ENCODE measurements around the gene CTNND2. TPM values are rescaled to one million over a fixed set of nuclear protein-coding genes. Genes with fewer than 3 reads are reported as not detected.

Gene CTNND2
- total RNA-seq, 1 donor from 2014 or later = 6.9 TPM

DNA sequence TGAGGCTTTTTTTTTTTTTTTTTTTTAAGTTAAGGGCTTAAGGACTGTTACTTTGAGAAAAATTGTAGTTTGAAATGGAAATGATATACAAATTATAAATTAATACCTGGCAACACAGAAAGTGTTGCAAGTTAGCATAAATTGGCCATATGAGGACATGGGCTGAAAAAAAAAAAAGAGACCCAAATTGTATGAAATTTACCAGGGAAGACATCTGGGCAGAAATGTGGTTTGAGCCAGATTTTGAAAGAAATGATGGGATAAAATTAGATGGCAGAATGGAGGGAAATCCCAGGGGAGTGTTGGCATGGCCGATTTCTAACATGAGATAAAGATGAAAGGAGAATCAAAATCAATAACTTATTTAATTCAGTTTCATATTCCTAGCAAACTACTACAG lies 472.1 kb downstream of the CTNND2 start:
- TF ChIP-seq, protein P1, sequence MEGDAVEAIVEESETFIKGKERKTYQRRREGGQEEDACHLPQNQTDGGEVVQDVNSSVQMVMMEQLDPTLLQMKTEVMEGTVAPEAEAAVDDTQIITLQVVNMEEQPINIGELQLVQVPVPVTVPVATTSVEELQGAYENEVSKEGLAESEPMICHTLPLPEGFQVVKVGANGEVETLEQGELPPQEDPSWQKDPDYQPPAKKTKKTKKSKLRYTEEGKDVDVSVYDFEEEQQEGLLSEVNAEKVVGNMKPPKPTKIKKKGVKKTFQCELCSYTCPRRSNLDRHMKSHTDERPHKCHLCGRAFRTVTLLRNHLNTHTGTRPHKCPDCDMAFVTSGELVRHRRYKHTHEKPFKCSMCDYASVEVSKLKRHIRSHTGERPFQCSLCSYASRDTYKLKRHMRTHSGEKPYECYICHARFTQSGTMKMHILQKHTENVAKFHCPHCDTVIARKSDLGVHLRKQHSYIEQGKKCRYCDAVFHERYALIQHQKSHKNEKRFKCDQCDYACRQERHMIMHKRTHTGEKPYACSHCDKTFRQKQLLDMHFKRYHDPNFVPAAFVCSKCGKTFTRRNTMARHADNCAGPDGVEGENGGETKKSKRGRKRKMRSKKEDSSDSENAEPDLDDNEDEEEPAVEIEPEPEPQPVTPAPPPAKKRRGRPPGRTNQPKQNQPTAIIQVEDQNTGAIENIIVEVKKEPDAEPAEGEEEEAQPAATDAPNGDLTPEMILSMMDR (IDR thresholded peaks at IDR 0.05) = no peak
- intact Hi-C loops (cut with DNase I) = no loop called here

DNA sequence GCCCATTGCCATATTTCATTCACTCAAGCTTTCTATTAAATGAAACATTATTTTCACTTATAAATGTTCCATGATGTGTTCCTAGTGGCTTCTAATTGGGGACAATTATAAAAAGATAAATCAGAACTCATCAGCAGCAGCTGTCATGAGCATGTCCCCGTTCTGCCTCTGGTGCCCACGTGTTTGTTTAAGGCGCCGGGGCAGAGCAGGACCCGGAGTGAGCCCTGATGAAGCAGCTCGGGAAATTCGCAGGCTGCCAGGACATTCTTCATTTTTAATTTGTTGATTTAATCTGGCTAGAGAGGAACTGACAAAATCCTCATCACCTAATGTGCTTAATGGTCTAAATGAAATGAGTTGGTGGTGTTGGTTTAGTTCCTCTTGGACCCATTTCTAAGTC lies 475.0 kb downstream of the CTNND2 start:
- intact Hi-C loops (cut with DNase I) = no loop called here
- H3K9me3 ChIP-seq = no peaks in the 10 kb centered on the region
- no peaks in the 10 kb centered on the region for H3K27me3 ChIP-seq
- no peak for ATAC-seq
- H3K4me3 ChIP-seq = no peak overlapping the region
- H3K4me1 ChIP-seq = no peaks in the 10 kb centered on the region
- H3K27ac ChIP-seq = no peak overlapping the region
- no peaks in the 10 kb centered on the region for H3K36me3 ChIP-seq
- TF ChIP-seq, protein P1 (IDR thresholded peaks at IDR 0.05) = no peak
- DNase-seq = no peak

More for the DNA sequence above, 472.1 kb downstream of the CTNND2 start:
- Histone ChIP-seq H3K4me1 (no peaks in the 10 kb centered on the region), H3K27me3 (no peaks in the 10 kb centered on the region), H3K36me3 (no peaks in the 10 kb centered on the region), H3K27ac (no peak overlapping the region), H3K9me3 (no peaks in the 10 kb centered on the region), H3K4me3 (no peak overlapping the region)
- no peak for DNase-seq
- no peak for ATAC-seq

DNA sequence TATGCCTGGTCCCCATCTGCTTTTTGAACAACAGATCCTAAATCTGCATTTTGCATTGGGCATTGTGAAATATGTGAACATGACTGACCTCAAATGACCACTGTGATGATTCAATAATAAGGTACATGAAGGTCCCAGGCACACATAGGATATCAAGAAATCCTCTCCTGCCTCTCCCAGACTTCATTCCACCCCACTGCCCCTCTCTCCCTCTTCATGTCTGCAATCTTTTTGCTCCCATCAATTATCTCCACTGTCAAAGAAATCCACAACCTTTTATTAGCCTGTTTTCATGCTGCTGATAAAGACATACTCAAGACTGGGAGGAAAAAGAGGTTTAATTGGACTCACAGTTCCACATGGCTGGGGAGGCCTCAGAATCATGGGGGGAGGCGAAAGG lies 476.7 kb downstream of the CTNND2 start:
- no peaks in the 10 kb centered on the region for H3K9me3 ChIP-seq
- intact Hi-C loops (cut with DNase I) = no loop called here

DNA sequence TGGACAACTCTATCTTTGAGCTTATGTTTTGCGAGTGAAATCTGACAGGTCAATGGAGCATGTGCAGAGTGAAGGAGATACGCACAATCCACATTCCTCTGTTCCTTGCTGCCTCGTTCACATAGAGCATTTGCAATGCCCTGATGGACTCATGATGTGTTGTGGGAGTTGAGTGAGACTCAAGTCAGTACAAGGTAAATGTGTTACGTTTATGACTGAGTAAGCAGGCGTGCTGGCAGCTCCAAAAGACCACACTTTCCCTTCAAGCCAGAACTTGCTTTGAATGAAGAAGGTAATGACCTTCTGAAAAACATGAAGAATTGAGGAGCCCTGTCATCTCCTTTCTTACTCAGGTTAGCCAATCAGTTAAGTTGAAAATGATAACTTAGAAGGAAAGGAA lies 477.8 kb downstream of the CTNND2 start:
- ATAC-seq = no peak
- Histone ChIP-seq H3K9me3 (no peaks in the 10 kb centered on the region), H3K36me3 (no peaks in the 10 kb centered on the region), H3K4me1 (no peaks in the 10 kb centered on the region), H3K4me3 (no peak overlapping the region), H3K27ac (no peak overlapping the region), H3K27me3 (no peaks in the 10 kb centered on the region)
- DNase-seq = no peak
- intact Hi-C loops (cut with DNase I) = no loop called here
- TF ChIP-seq, protein P1 (IDR thresholded peaks at IDR 0.05) = no peak

More for the DNA sequence above, 476.7 kb downstream of the CTNND2 start:
- no peak for DNase-seq
- Histone ChIP-seq H3K4me3 (no peak overlapping the region), H3K36me3 (no peaks in the 10 kb centered on the region), H3K27me3 (no peaks in the 10 kb centered on the region), H3K4me1 (no peaks in the 10 kb centered on the region), H3K27ac (no peak overlapping the region)
- TF ChIP-seq, protein P1 (IDR thresholded peaks at IDR 0.05) = no peak
- no peak for ATAC-seq

DNA sequence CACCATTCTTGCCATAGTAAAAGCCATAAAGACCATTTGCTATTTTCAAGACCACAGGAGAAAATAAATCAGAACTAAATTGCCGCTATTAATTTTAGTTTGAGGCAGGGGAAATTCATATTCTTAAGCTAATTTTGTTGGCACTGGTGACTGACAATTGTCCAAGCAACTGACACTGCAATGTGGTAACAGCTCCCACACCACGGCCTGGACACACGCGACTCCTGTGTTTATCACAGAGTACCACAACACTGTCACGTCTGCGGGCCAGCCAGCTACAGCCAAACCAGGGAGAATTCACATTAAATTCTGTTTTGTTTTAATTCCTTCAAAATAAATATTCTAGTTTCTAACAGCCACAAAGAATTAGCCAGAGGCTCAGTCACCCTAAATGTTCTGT lies 481.9 kb downstream of the CTNND2 start:
- ATAC-seq (no peak), DNase-seq (no peak)
- H3K9me3 ChIP-seq = no peaks in the 10 kb centered on the region
- H3K27ac ChIP-seq = no peak overlapping the region
- H3K36me3 ChIP-seq = no peaks in the 10 kb centered on the region
- H3K4me3 ChIP-seq = no peak overlapping the region
- intact Hi-C loops (cut with DNase I) = no loop called here
- H3K4me1 ChIP-seq = no peaks in the 10 kb centered on the region
- TF ChIP-seq, protein P1 (IDR thresholded peaks at IDR 0.05) = no peak
- H3K27me3 ChIP-seq = no peaks in the 10 kb centered on the region

DNA sequence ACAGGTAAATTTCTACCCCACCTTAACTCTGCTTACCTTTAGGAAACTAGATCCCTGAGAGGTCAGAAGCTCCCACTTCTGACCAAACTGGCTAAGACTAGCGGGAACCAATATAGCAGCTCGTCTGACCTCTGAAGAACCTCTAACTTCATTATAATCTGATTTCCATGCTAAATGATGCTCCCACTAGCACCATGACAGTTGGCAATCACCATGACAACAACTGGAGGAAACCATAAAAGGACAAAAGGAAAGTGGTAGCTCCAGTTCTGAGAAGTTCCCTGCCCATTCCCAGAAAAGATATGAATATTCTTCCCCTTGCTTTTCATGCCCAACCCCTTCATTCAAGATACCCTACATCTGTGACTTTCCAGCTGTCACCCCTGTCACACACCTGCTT lies 483.3 kb downstream of the CTNND2 start:
- Histone ChIP-seq H3K4me1 (no peaks in the 10 kb centered on the region), H3K27ac (no peak overlapping the region), H3K27me3 (no peaks in the 10 kb centered on the region), H3K9me3 (no peaks in the 10 kb centered on the region), H3K4me3 (no peak overlapping the region), H3K36me3 (no peaks in the 10 kb centered on the region)
- intact Hi-C loops (cut with DNase I) = no loop called here
- TF ChIP-seq, protein P1 (IDR thresholded peaks at IDR 0.05) = no peak
- DNase-seq = no peak
- ATAC-seq = no peak
